Testis (tissue), 3 donors: ENCODE measurements around the gene MAGOH. TPM values are rescaled to one million over a fixed set of nuclear protein-coding genes. Genes with fewer than 3 reads are reported as not detected.
"Not testable (repeated sequence)": the region's sequence is repeated elsewhere in the genome, so short reads cannot be mapped to it uniquely, and the experiment has no call there.

ENCODE experiments used
- DNase-seq: peaks from one replicate; pipeline ENCODE4 v3.0.0-alpha.2; 2019
- H3K27ac ChIP-seq, 2 donors: fragments of 200-600 bp; sonication (generic); one replicate each; pipeline ENCODE4 v1.5.1; 2019
- H3K27me3 ChIP-seq: fragments of 200-600 bp; sonication (generic); one replicate; pipeline ENCODE4 v1.5.1; 2019
- H3K36me3 ChIP-seq: fragments of 200-600 bp; sonication (generic); one replicate; pipeline ENCODE4 v1.5.1; 2017; ENCODE audit warnings: low read depth; ENCODE audit errors: missing control alignments
- H3K4me1 ChIP-seq: fragments of 200-600 bp; sonication (generic); one replicate; pipeline ENCODE4 v1.5.1; 2019
- H3K4me3 ChIP-seq, 2 donors: fragments of 200-600 bp; sonication (generic); one replicate each; pipeline ENCODE4 v1.5.1; 2017 to 2019
- H3K9me3 ChIP-seq: fragments of 200-600 bp; sonication (generic); one replicate; pipeline ENCODE4 v1.5.1; 2017
- CTCF ChIP-seq, 3 experiments: fragments of 450-650 bp in 2 of 3; fragments of 200-600 bp in 1 of 3; sonication (generic) in 1 of 3; IDR thresholded peaks; one replicate each; pipeline ENCODE4 v1.5.1; 2016 to 2019; ENCODE audit warnings: antibody characterized with exemption in 3 of 3, mild to moderate bottlenecking in 2 of 3, moderate library complexity in 1 of 3
- POLR2A ChIP-seq: fragments of 450-650 bp; IDR thresholded peaks from one replicate; pipeline ENCODE4 v1.6.1; 2017; ENCODE audit warnings: antibody characterized with exemption, mild to moderate bottlenecking, moderate library complexity
- WGBS, 2 donors: methylation state at CpG; one replicate each; pipeline ENCODE4 v1.1.5; 2018; 5-methylcytosine and 5-hydroxymethylcytosine counted together
- intact Hi-C: fragments of 100-400 bp; cut with DNase I; formaldehyde crosslinking; loops from one replicate; pipeline ENCODE4 v1.15.1; 2023; ENCODE audit warnings: low total_unique reads
- polyA plus RNA-seq: library from polyadenylated mRNA; stranded (reverse); fragments of 350-450 nt; fragmentation: Illumina TruSeq; extraction: RNeasy Lipid Tissue Mini Kit (QIAGEN cat#74804); gene quantifications from one replicate; pipeline ENCODE4 v1.2.3, GENCODE V29; 2014; ENCODE audit warnings: low read depth, low replicate concordance; ENCODE audit not compliant: insufficient read depth
- total RNA-seq, 2 donors: library from RNA; depleted of rRNA; stranded (reverse); fragments of >200 nt; gene quantifications; one replicate each; pipeline ENCODE4 v1.2.3, GENCODE V29; 2016

The MAGOH gene
- total and polyA plus RNA-seq, 3 donors from 2014 or later, result 32.0 to 50.0 (median 39.1) TPM

GRCh38 chr1:53206735-53207379 lies 31.5 kb downstream of the MAGOH start:
- WGBS, 2 donors, result 90 to 100% methylated on average over 1 of the region's 1 CpG
- H3K4me1 ChIP-seq, result no peaks in the 10 kb centered on the region
- no peak for DNase-seq
- H3K4me3 ChIP-seq, result no peak overlapping the region
- H3K27me3 ChIP-seq, result no peaks in the 10 kb centered on the region
- no peaks in the 10 kb centered on the region for H3K9me3 ChIP-seq
- TF ChIP-seq POLR2A, result no peak
- no peak for TF ChIP-seq CTCF (IDR thresholded peaks at IDR 0.05)
- H3K36me3 ChIP-seq, result no peaks in the 10 kb centered on the region
- H3K27ac ChIP-seq, result no peak overlapping the region
- intact Hi-C loops, result no loop called here

DNA sequence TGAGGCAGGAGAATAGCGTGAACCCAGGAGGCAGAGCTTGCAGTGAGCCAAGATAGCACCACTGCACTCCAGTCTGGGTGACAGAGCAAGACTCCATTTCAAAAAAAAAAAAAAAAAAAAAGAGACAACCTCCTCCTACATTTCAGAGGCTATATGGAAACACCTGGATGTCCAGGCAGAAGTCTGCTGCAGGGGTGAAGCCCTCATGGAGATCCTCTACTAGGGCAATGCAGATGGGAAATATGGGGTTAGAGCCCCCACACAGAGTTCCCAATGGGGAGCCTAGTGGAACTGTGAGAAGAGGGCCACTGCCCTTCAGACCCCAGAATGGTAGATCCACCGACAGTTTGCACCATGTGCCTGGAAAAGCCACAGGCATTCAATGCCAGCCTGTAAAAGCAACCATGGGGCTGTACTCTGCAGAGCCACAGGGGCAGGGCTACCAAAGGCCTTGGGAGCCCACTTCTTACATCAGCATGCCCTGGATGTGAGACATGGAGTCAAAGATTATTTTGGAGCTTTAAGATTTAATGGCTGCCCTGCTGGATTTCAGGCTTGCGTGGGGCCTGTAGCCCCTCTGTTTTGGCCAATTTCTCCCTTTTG lies 32.1 kb downstream of the MAGOH start:
- H3K4me3 ChIP-seq, H3K36me3 ChIP-seq, H3K4me1 ChIP-seq, H3K9me3 ChIP-seq, intact Hi-C loops, H3K27me3 ChIP-seq, H3K27ac ChIP-seq, DNase-seq: not testable (repeated sequence)
- 91 to 100% methylated on average over 2 to 3 of the region's 3 CpGs for WGBS, 2 donors

DNA sequence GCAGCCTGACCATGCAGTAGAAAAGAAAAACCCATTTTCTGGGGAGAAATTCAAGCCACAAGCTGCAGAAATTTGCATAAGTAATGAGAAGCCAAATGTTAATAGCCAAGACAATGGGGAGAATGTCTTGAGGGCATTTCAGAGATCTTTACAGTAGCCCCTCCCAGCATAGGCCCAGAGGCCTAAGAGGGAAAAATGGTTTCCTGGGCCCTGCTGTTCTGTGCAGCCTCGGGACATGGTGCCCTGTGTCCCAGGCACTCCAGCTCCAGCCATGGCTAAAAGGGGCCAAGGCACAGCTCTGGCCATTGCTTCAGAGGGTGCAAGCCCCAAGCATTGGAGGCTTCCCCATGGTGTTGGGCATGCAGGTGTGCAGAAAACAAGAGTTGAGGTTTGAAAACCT lies 32.8 kb downstream of the MAGOH start:
- DNase-seq, intact Hi-C loops, H3K4me1 ChIP-seq, H3K27me3 ChIP-seq, H3K27ac ChIP-seq, H3K36me3 ChIP-seq, H3K9me3 ChIP-seq, H3K4me3 ChIP-seq: not testable (repeated sequence)
- WGBS, 2 donors, result 100% methylated on average over 1 of the region's 1 CpG

DNA sequence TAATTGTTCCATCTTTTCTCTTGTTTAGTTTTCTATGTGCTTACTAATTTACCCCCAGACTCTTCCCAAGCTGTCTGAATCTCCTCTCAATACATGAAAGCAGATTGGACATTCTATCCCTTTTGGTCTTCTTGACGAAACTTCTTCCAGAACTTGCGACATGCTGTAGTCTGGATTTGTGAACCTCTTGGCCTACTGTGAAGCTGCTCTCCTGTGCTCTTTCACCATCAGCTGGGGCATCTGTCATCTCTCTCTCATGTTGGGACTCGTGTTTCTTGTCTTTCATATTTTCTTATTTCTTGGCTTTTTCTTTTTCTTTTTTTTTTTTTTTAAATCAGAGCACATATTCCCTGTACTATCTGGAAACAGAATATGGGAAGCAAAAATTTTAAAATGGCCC lies 34.9 kb downstream of the MAGOH start:
- 95 to 97% methylated on average over 3 of the region's 3 CpGs for WGBS, 2 donors
- TF ChIP-seq POLR2A, result no peak
- no peak for TF ChIP-seq CTCF (IDR thresholded peaks at IDR 0.05)
- intact Hi-C loops, result no loop called here
- H3K9me3 ChIP-seq, result no peaks in the 10 kb centered on the region
- H3K36me3 ChIP-seq, result no peaks in the 10 kb centered on the region
- H3K27me3 ChIP-seq, result no peaks in the 10 kb centered on the region
- H3K27ac ChIP-seq, result no peak overlapping the region
- DNase-seq, result no peak
- H3K4me3 ChIP-seq, result no peak overlapping the region
- H3K4me1 ChIP-seq, result peaks cover 3% of the 10 kb centered on the region

- no peak for DNase-seq
- Histone ChIP-seq H3K27ac (peak overlapping the region in 1 of 2 donors; percentile 96), H3K36me3 (no peaks in the 10 kb centered on the region), H3K9me3 (no peaks in the 10 kb centered on the region), H3K27me3 (no peaks in the 10 kb centered on the region), H3K4me1 (peaks cover 32% of the 10 kb centered on the region), H3K4me3 (no peak overlapping the region)
- 20 to 22% methylated on average over 4 of the region's 4 CpGs for WGBS, 2 donors
- intact Hi-C loops, result no loop called here
- TF ChIP-seq CTCF (IDR thresholded peaks at IDR 0.05), result no peak
- no peak for TF ChIP-seq POLR2A
These were observed 40.1 kb downstream of the MAGOH start for GRCh38 chr1:53198241-53198651.
